ENCODE measurements around the gene RPS6KA2. TPM values are rescaled to one million over a fixed set of nuclear protein-coding genes. Genes with fewer than 3 reads are reported as not detected.

The RPS6KA2 gene
- total RNA-seq, result 30.9 and 34.9 TPM in 2 replicates

DNA sequence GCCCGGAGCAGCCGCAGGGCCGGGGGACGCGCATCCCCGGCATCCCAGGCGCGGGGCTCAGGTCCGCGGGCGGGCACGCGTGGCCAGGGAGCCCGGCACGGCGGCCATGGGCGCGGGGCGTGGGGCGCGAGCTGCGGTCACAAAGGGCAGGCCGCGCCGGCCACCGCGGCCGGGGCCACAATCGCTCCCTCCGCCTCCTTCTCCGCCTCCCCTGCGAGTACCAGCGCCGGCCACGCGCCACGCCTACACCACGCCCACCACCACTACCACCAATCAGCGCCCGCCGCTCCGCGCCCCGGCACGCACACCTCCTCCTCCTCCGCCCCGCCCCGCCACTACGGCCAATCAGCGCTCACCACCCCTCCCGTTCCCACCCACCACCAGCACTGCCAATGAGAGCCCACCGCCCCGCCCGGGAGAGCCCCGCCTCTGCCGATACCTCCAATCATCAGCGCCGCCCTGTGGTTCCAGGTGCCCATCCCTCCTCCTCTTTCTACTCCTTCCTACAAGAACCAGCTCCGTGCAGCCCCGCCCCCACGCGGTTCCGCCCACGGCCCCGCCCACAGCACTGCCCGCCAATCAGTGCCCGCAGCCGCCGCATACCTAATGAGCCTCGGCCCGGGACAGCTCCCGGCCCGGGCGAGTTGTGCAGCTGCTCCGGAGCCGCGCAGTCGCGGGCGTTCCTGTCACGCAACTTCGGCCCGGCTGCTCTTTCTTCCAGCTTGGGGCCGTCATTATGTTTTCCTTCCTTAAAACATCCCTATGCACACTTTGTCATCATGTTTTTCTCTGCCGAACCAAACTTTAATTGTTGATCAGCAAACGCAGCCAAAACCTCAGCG is at the start of gene RPS6KA2:
Gene RPS6KA2, minus strand, starts transcription at position 219 of the 842 bp plus-strand sequence. CDS start 232 bp downstream, outside the sequence.
- peak; percentile 95 for DNase-seq (ENCODE audit: low read depth)

DNA sequence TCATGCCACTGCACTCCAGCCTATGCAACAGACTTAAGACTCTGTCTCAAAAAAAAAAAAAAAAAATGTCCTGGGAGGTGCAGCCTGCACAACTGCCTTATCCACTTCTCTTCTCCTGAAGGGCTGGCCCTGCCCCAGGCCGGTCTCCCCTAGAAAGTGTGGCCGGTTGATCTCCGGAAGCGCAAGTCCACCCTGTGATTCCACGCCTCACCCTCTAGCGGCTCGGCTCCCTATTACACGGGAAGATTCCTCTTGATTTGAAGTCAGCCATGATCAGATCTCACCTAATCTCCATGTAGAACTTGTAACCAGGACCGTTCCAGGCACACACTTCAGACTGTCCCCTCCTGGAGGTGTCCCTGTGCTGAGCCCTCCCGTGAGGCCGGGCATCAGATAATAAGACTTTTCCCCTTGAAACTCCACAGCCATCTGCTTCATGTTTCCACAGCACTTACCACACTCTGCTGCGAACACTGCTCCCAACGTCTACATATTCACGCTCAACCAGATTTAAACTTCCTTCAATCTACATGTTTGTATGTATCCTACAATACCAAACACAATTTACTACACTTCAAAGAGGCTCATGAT is 49.3 kb upstream of the RPS6KA2 start:
- no peak for DNase-seq (ENCODE audit: low read depth)

DNA sequence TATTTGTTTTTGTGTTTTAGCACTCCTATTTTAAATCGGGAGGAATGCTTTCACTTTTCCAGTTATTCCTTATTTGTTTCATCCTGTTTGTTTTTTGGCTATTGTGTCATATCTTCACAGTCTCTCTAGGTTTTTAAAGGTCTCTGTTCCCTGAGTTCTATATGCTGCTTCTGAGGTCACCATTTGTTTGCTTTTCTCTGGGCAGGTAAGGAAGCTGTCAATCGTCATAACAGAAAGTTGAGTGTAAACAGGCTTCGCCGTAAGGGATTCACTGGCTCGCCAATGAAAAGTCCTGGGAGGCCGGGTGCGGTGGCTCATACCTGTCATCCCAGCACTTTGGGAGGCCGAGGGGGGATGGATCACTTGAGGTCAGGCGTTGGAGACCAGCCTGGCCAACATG is 48.7 kb upstream of the RPS6KA2 start:
- no peak for DNase-seq (ENCODE audit: low read depth)

DNA sequence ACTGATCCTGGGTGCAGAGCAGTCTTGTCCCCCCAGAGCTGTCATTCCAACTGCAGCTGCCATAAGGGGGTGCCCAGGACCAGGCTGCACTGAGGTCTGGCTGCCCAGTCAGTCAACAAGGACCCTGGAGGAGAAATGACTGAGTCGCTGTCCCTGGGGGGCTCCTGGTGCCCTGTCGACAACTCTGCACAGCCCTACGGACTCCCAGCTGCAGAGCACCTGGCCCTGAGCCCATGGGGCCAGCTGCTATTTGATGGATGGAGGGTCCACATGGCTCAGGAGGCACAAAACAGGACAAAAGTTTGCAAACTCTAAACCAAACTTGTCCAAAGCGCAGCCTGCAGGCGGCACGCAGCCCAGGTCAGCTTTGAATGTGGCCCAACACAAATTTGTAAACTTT is 46.3 kb upstream of the RPS6KA2 start:
- no peak for DNase-seq (ENCODE audit: low read depth)

DNA sequence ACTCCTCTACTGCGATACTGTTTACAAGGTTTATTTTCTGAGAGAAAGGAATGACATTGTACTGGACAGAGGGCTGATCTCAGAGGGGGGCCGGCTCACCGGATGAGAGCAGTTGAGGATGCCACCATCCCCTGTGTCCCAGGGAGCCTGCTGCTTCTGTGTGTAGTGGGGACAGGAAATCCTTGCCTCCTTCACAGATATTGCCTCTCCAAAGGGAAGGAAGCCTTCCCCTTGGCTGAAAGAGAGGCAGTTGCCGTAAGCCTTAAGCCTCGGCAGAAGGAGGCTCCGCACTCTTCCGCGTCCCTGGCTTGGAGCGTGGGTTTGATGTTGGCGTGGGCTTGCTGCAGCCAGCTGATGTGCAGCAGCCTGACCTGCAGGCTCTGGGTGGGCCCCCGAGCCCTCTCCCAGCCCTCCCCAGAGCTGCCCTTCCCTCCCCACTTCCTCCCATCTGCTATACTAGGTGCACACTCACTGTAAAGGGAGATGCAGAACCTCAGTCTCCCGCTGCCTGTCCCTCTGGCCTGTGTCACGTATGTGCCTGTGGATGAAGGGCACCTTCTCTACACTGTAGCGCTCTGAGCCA is 45.7 kb upstream of the RPS6KA2 start:
- DNase-seq (ENCODE audit: low read depth), result no peak

DNA sequence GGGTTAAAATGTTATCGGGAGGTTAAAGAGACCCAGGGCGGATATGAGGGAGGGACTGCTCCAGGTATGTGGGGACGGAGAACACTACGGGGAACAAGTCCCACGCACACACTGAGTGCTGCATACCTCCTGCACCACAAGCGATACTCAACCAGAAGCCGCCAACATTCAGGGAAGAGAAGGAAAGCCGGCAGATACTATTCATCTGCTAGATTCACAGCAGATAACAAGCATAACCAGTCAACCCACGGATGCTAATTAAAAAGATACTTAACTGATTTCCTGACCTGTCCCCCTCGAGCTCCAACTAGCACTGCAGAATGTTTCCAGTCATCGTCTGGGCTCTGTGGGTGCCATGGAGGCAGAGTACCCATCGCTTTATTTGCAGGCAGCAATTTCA is 45.1 kb upstream of the RPS6KA2 start:
- no peak for DNase-seq (ENCODE audit: low read depth)

DNA sequence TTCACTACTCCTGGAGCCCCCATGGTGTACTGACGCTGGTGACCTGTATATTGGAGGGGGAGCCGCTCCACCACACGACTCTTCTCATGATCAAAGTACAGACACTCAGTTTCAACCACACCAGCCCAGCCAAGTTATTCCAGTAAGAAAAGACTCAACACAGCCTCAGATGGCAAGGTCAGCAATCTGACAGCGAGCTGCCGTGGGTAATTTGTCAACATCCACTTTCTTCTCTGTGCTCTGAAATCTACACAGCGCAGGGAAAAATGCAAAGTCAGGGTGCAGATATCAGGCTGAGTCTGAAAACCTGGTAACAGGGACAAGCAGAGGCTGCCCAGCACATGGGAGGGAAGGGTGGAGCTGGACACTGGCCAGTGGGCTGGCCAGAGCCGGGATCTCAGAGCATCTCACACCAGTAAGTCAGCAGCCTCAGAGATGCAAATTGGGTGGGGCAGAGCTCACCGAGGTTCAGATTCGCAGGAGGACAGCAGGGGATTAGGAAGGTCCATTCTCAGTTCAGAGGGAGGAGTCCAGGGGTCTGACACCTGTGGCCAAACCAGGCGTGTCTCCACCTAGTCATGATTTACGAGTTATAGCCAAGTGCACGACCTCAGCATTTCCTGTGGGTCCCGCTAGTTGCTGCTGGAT is 44.5 kb upstream of the RPS6KA2 start:
- no peak for DNase-seq (ENCODE audit: low read depth)

DNA sequence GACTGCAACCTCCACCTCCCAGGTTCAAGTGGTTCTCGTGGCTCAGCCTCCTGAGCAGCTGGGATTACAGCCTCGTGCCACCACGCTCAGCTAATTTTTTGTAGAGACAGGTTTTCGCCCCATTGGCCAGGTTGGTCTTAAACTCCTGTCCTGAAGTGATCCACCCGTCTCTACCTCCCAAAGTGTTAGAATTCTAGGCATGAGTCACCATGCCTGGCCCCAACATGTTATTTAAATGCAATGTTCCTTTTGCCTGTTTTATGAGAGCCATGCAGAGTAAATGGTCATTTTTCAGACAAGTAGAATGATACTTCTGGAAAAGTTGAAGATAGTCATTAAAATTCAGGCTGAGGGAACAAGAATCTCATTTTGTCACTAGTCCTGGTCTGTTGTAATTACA is 43.8 kb upstream of the RPS6KA2 start:
- DNase-seq (ENCODE audit: low read depth), result no peak

DNA sequence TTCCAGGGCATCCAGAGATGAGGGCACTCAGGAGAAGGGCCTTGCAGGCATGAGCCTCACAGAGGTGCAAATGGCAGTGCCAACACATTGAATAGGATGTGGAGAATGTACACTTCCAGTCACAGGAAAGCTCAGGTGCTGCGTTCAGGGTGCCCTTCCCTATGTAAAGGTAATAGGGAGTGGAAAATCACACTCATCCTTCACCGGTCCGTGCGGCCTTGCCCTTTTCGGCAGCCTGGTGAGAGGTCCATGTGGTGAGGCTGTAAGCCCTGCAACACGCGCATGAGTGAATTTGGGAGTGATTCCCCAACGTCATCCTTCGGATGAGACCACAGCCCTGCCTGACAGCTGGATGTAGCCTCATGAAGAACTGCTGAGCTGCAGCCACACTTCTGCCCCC is 43.0 kb upstream of the RPS6KA2 start:
- DNase-seq (ENCODE audit: low read depth), result no peak

DNA sequence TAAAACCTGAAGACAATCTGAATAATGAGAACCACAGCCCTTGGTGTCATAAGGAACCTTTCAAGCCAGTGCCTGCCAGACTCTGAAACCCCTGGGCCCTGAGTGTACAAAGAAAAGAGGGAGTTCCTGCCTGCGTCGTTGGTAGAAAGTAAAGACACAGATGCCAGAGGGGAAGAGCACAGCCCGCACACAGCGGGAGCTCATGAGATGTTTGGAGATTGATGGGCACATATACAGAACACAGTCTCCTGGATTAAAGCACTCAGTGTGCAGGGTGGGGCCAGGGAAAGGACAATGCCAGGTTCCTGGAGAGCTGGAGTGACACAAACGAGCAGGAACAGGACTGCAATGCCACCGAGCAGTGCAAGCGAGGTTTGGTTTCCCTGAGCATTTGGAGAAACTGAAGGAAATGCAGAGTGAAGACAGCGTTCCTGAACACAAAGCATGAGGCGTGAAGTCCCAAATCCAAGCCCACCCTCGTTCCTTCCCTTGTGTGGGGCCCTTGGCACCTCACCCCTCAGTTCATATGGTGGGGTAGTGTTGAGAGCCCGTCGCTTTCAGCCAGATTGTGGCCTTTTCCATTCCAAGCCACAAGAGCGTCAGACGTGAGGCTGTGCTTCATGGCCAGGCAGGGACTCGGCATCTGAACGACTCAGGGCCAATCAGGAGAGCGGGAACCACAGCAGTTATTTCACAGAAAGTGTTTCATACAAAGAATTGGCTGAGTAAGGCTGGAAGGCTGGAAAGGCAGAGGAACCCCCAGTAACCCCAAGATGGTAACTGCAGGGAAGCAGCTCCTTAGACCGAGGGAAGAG is 41.0 kb upstream of the RPS6KA2 start:
- DNase-seq (ENCODE audit: low read depth), result no peak

DNA sequence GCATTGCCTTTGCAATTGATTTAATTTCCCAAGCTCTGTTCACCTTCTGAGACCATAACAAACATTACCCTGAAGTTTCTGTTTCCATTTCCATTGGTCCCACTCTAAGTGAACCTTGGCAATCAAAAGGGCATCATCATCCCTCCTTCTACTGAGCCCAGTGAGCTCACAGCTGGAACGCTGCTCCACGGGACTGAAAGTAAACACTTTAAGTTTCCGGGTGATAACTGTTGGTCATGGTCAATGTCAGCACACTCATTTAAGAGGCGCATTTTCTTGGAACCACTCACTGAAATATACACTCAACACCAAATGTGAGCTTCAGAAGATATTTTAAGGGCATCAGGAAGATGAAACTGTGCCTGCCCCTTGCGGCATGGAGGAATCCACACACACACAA is 37.1 kb upstream of the RPS6KA2 start:
- DNase-seq (ENCODE audit: low read depth), result no peak

DNA sequence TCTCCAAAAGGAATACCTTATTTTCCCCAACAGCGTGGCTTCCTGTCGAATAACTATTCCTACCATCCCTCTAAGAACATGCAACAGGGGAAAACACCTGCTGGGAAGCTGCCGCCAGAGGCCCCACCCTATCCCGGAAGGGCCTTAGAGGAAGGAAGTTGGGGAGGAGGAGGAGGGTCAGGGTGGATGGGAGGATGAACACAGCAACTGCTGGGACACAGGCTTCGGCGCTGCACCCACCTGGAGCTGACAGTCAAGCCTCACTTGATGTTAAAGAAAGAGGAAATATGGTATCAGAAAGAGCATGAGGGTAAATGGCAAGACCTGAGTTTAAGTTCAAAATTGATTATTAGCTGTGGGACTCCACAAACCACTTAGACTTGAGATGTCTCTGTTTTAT is 36.5 kb upstream of the RPS6KA2 start:
- DNase-seq (ENCODE audit: low read depth), result no peak

DNA sequence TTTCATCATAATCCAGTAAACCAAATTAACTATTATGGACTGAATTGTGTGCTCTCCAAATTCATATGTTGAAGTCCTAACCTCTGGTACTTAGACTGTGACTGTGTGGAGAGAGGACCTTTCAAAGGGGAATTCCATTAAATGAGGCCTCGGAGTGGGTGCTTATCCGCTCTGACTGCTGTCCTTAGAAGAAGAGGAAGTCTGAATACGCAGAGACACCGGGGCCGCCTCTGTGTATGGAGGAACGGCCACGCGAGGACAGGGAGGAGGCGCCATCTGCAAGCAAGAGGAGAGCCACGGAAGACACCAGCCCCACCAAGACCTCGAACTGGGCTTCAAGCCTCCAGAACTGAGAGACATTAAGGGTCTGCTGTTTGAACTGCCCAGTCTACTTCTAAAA is 35.6 kb upstream of the RPS6KA2 start:
- no peak for DNase-seq (ENCODE audit: low read depth)

DNA sequence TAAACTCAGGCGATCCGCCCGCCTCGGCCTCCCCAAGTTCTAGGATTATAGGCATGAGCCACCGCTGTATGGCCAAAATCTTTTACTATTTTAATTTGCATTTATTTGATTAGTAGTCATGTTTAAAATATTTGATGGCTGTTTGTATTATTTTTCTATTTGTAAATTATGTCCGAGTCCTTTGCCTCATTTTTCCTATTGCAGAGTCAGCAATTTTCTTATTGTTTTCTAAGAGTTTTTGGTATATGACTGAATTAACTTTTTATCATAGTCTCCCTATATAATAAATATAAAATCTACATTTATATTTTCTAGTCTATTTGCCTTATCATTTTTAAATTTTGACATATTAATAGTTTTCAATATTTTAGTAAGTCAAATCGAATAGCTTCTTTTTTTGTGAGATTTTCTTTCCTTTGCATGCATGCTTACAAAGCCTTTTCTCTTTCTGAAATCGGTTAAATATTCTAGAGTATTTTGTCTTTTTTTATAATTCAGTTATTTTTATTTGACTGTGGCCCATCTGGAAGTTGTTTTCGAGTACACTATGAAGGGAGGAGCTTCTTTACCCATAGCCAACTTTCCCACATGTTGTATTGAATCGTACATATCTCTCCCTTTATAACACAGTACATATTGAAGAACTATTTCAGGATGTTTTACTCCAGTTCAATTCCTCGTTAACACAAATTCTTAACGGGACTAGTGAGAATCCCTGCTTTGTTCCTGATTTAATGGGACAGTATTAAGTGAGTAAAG is 34.5 kb upstream of the RPS6KA2 start:
- DNase-seq (ENCODE audit: low read depth), result no peak

DNA sequence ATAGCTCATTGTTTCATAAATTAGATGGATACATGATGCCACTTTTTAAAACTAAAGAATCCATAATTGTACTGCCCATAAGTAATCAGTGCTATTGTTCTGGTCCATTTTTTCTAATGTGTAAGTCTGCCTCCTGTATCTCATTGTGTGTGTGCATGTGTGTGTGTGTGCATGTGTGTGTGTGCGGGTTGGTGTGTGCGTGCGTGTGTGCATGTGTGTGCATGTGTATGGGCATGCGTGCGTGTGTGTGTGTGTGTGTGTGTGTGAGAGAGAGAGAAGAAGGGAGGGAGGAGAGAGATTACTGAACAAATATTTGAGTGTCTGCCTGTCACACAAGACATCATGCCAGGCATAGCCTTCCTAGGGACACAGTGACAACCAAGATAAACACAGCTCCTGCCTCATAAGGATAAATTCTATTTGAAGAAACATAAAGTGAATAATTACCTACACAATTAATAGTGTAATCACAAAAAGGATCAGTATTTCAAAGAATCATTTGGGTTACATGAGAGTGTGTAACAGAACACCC is 33.2 kb upstream of the RPS6KA2 start:
- DNase-seq (ENCODE audit: low read depth), result no peak

DNA sequence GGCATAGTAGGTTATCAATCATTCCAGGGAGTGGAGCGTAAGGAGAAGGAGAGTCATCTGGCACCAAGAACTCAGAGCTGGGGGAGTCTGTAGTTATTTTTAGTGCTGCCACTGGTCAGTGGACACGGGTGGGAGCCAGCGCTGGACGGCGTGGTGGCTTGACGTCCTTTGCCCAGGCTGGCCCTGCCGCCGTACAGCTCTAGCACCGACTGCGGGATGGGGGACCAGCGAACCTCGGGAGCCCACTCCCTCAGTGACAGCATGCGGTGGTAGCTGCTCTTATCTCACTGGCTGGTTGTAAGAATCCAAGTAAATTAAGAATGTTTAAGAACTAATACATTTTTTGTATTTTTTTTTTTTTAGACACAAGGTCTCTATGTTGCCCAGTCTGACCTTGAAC is 32.5 kb upstream of the RPS6KA2 start:
- no peak for DNase-seq (ENCODE audit: low read depth)

DNA sequence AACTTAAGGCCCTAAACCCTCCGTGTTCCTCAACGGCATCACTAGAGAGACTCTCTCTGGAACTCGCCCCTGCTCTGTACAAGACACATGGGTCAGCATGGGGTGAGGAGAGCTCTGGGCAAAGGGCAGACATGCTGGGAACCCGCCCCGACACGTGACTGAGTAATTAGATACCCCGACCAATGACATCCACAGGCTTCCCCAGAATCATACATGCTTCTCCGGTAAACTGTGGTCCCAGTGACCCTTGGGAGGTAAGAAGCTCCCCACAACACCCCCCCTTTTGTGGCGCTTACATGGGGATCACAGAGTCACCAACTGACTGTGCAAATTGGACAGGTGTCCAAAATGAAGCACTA is 31.7 kb upstream of the RPS6KA2 start:
- DNase-seq (ENCODE audit: low read depth), result no peak

DNA sequence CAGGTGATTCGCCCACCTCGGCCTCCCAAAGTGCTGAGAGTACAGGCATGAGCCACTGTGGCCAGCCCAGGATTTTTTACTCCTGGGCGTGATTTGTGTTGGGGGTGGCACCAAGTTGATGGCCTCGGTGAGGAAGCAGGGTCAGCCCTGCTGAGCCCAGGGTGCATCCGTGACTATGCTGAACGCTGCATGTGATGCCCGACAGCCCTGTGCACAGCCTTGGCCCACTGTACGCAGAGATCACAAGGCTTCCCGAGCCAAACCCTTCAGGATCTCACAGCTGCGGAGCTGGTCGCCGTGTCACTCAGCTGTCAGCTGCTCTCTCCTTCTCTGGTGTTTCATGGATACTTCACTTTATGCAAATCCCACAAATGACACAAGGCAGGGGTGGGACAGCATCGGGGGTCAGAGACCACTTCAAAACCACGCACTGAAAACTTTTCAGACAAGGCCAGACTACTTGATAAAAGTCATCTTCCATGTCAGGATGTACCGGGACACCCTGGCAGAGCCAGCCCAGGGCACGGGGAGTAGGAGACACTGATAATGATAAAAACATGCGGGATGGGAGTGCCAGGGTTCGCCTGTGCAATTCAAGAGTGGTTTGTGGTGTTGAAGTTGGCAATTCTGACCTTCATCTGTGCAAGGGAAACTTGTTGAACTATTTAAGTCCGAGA is 31.2 kb upstream of the RPS6KA2 start:
- DNase-seq (ENCODE audit: low read depth), result no peak

DNA sequence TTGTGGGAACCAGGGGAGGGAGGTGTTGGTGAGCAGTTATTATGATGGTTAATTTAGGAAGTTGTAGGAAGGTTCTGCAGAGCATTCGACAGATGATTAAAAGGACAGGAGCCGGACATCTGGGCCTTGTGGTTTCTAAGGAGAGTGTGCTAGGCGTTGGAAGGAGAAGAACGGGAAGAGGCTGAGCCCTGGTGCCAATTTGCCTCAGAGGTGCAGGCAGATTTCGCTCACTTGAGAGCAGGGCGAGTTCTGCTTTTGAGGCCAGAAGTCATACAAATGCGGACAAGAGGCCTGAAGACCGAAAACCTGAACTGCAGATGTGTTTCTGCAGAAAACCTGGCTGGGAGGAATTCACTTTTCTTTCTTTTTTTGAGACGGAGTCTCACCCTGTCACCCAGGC is 30.5 kb upstream of the RPS6KA2 start:
- DNase-seq (ENCODE audit: low read depth), result no peak
